HG03196 (cell line): ENCODE results near the gene PELI3.
A peak's percentile ranks its signal among the peaks of the same experiment; 100 is the strongest.

Source experiments
- ATAC-seq: cut with Tn5 transposase; IDR thresholded peaks from one replicate; pipeline ENCODE4 v1.9.1; 2021; ENCODE audit not compliant: unreplicated experiment

PELI3 gene

DNA sequence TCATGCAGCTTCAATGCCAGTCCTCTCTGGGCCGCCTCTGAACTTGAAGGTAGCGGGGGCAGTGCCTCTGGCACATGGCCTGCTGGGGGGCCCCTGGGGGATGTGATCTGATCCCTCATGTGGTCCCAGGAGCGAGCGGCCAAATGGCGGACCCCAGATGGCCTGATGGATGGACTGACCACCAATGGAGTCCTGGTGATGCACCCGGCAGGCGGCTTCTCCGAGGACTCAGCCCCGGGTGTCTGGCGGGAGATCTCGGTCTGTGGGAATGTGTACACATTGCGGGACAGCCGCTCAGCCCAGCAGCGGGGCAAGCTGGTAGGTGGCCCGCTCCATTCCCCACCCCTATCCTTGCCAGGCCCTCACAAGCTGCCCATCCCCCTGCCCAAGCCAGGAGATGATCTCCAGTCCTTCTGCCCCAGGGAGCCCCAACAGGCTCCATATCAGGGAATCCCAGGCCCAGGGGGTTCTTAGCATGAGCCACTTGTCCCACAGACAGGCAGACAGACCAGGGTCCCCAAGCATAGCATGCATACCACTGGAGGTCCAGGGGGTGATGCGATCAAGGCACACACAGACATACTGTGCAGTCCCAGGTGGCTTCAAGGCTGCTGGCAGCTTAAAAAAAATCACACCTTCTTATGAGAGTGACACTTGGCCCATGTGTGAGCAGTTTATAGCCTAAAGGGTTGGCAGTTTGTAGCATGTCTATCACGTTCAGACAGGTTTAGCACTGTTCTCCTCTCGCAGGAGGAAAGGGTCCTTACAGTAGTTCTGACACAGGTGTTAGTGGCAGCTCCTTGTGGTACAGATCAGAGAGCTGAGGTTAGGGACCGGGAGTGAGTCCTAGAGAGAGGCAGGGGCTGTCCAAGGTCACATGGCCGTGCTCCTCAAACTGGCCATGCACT lies 7.2 kb downstream of the PELI3 start:
- ATAC-seq: no peak

- no peak for ATAC-seq
Observed at GRCh38 chr11:66475349-66476172, 8.9 kb downstream of the PELI3 start.

DNA sequence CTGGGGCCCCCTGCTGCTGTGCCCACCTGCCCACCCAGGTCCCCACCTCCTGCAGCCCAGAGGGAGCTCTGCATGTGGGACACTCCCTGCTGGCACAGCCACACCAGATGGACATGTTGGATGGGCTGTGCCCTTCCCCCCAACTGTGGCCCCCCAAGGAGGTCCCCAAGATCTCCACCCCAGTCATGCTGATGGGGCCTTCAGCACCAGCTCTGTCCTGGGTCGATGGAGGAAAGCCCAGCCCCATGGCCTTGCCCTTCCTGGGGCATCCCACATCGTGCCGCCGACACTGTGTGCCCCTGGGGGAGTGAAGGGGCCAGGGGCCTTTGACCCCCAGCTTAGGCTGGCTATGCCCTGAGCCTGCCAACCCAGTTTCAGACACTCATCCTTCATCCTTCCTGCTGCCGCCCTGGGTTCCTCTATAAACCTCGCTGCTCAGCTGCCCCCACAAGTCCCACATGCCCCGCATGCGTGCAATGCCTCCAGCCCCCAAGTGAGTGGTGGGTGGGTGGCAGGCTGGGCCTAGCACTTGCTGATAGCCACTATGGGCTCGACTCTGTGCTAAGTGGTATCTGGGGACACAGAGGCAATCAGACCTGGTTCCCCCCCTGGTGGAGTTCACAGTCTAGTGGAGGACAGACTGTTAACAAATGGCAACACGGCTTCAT lies 9.6 kb downstream of the PELI3 start:
- no peak for ATAC-seq

- ATAC-seq: no peak
Observed at GRCh38 chr11:66476841-66477251, 10.1 kb downstream of the PELI3 start.

GRCh38 chr11:66477263-66478201 lies 10.8 kb downstream of the PELI3 start:
- ATAC-seq: no peak

DNA sequence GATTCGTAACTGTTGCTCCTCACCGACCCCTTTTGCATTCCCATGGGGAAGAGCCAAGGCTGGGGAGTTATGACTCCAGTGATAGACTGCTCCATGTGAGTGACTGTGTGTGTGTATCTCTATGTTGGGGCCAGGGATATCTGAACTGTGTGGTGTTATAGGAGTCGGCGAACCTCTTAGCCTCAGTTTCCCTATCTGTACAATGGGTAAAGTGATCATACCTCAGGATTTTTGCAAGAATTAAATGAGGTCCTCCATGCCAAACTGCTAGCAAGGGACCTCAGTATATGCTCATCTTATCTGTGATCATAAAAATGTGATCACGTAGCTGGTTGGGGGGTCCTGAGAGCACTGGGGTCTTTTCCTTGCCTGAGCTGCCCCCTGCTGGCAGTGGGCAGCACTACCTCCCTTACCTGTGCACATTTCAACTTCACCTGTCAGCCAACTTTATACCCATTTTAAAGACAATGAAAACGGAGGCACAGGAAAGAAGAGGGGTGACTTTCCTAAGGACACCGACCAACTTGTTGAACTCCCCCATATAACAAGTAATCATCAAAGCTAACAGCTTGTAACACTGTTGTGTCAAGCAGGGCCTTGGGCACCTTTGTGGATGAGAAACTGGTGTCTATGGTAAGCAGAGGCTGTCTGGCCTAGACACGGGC lies 12.2 kb downstream of the PELI3 start:
- ATAC-seq: no peak

DNA sequence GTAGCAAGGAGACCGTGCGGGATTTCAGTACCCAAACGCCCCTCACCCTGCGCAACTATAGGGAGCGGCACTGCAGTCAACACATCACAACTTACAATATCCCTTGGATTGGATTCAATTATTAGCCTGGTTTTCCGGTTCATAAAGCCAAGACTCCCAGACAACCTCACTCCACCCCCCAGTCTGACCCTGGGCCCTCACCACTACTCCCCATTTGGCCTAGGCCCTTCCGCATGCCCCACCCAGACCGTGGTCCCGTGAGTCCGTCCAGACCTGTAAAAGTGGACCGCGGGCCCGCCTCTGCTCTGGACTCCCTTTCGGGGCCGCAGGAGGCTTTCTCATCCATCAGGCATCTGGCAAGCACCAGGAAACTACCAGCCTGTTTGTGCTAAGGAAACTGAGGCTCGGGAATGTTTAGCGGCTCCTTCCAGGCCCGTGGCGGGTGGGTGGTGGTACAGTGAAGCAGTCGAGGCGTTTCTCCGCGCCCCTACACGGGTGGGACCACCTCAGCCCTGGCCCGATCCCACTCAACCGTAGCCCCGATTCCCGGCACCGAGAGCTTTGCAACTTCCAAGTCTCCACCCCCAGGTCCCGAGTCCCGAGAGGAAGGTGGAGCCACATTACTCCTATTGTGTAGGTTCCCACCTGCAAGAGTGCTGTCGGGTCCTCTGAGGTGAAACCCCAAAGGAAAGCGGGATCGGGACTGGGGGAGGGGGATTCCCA lies 12.8 kb downstream of the PELI3 start:
- ATAC-seq: no peak

DNA sequence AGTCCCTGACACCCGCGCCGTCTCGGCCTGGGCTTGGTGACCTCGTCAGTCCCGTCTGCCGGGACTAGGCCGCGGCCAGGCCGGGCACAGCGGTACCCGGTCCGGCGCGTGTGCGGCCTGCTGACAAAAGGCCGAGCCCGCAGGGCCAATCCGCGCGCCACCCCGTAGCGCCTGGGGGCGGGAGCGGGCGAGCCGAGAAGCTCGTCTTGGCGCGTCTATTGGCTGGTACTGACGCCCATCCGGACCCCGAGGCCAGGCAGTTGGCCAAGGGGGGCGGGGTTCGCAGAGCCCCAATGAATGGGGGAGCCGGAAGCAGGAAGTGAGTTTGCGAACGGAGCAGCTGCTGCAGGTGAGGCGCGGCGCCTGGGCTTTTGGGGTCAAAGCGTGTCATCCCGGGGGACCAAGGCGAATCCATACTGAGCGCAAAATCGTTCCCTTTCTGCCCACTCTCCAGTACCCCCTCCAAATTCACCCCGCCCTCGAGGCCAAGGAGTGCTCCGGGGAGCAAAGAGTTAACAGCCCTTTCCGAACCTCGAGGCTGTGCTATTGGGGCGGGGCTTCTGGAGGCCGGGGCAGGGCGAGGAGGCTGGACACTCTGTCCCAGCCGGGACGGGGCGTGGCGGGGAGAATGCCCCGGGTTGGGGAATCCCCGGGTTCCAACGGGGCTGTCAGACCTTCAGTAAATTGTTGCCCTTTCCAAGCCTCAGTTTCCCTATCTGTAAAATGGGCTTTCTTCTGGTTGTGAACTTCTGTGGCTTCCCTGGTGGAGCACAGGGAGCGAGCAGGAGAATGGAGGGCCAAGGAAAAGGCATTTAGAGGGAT lies 13.6 kb downstream of the PELI3 start, which contains the start of gene DPP3:
DPP3 (plus strand) TSS at position 318 of the 822 bp plus-strand sequence. CDS start 1,767 bp downstream, outside the sequence.
- ATAC-seq: peak; percentile 71

- ATAC-seq: no peak
Observed at GRCh38 chr11:66484806-66485380, 18.2 kb downstream of the PELI3 start.

- ATAC-seq: no peak
Observed at GRCh38 chr11:66488957-66489356, 22.3 kb downstream of the PELI3 start.

GRCh38 chr11:66489636-66490035 lies 22.9 kb downstream of the PELI3 start:
- ATAC-seq: no peak

- no peak for ATAC-seq
Observed at GRCh38 chr11:66491315-66491935, 24.7 kb downstream of the PELI3 start.

GRCh38 chr11:66492161-66492865 lies 25.6 kb downstream of the PELI3 start:
- no peak for ATAC-seq

GRCh38 chr11:66493130-66493529 lies 26.4 kb downstream of the PELI3 start:
- ATAC-seq: no peak

- no peak for ATAC-seq
Observed at GRCh38 chr11:66494458-66494857, 27.8 kb downstream of the PELI3 start.

- no peak for ATAC-seq
Observed at GRCh38 chr11:66494935-66495334, 28.2 kb downstream of the PELI3 start.

DNA sequence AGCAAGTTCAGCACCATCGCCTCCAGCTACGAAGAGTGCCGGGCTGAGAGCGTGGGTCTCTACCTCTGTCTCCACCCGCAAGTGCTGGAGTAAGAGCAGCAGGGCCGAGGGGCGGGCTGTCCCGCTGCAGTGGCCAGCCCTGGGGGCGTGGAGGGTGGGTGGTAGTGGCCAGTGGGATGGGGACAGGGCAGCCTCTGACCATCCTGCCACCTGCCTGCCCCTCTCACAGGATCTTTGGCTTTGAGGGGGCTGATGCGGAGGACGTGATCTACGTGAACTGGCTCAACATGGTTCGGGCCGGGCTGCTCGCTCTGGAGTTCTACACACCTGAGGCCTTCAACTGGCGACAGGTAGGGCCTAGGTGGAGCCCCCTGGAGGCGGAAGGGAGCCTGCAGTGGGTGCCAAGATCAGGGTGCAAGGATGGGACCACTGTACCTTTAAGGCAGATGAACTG lies 28.7 kb downstream of the PELI3 start:
- ATAC-seq: no peak
